DND-41 (cell line): ENCODE measurements around the gene NR3C1.

Experiments used
- ATAC-seq: fragments of 200-7000 bp; cut with Tn5 transposase; 3 replicates; pipeline ENCODE4 v1.9.1; 2021; ENCODE audit warnings: low read depth; ENCODE audit not compliant: insufficient read depth
- DNase-seq: peaks from one replicate; pipeline ENCODE4 v3.0.0-alpha.2; 2020
- H2AFZ ChIP-seq: 2 replicates; pipeline ENCODE4 v1.6.0; 2012; ENCODE audit warnings: low read depth, low read length
- H3K27ac ChIP-seq: 2 replicates; pipeline ENCODE4 v1.5.1; 2012; ENCODE audit warnings: low read length, inconsistent platforms
- H3K27me3 ChIP-seq: fragments of 200-600 bp; sonication (generic); 2 replicates; pipeline ENCODE4 v1.6.0; 2012; ENCODE audit warnings: low read length, mild to moderate bottlenecking, inconsistent platforms; ENCODE audit not compliant: insufficient read depth, poor library complexity
- H3K36me3 ChIP-seq: 2 replicates; pipeline ENCODE4 v1.5.1; 2012; ENCODE audit warnings: low read length, inconsistent platforms; ENCODE audit not compliant: insufficient read depth
- H3K4me1 ChIP-seq: 2 replicates; pipeline ENCODE4 v1.5.1; 2012; ENCODE audit warnings: mild to moderate bottlenecking, low read length; ENCODE audit not compliant: insufficient read depth
- H3K4me2 ChIP-seq: 2 replicates; pipeline ENCODE4 v1.6.0; 2012; ENCODE audit warnings: mild to moderate bottlenecking, moderate library complexity, low read length, inconsistent platforms; ENCODE audit not compliant: insufficient read depth
- H3K4me3 ChIP-seq, 2 experiments: fragments of 200-600 bp in 1 of 2; shearing (Covaris generic) in 1 of 2; 2 replicates each; pipeline ENCODE4 v1.5.1; 2012 to 2016; ENCODE audit warnings: inconsistent platforms in 2 of 2, low read length in 2 of 2, mild to moderate bottlenecking in 2 of 2, low read depth in 1 of 2, moderate library complexity in 1 of 2
- H3K79me2 ChIP-seq: 2 replicates; pipeline ENCODE4 v1.6.0; 2012; ENCODE audit warnings: low read length, inconsistent platforms; ENCODE audit not compliant: insufficient read depth
- H3K9ac ChIP-seq: 2 replicates; pipeline ENCODE4 v1.6.0; 2012; ENCODE audit warnings: low read depth, mild to moderate bottlenecking, inconsistent platforms, low read length, moderate library complexity
- H3K9me3 ChIP-seq: 2 replicates; pipeline ENCODE4 v1.5.1; 2012; ENCODE audit warnings: low read length, moderate library complexity, mild to moderate bottlenecking, inconsistent platforms; ENCODE audit not compliant: insufficient read depth, severe bottlenecking
- H4K20me1 ChIP-seq: 2 replicates; pipeline ENCODE4 v1.6.0; 2012; ENCODE audit warnings: low read length; ENCODE audit not compliant: insufficient read depth
- CTCF ChIP-seq: IDR thresholded peaks from 2 replicates; pipeline ENCODE4 v1.5.1; 2012; ENCODE audit warnings: borderline replicate concordance, low read length, moderate library complexity, mild to moderate bottlenecking; ENCODE audit not compliant: poor library complexity, severe bottlenecking; ENCODE audit errors: extremely low read depth
- EZH2 ChIP-seq: IDR thresholded peaks from 3 replicates; pipeline ENCODE4 v1.6.1; 2012; ENCODE audit warnings: borderline replicate concordance, low read depth, mild to moderate bottlenecking, moderate library complexity, low read length, inconsistent platforms; ENCODE audit not compliant: severe bottlenecking

Gene NR3C1

DNA sequence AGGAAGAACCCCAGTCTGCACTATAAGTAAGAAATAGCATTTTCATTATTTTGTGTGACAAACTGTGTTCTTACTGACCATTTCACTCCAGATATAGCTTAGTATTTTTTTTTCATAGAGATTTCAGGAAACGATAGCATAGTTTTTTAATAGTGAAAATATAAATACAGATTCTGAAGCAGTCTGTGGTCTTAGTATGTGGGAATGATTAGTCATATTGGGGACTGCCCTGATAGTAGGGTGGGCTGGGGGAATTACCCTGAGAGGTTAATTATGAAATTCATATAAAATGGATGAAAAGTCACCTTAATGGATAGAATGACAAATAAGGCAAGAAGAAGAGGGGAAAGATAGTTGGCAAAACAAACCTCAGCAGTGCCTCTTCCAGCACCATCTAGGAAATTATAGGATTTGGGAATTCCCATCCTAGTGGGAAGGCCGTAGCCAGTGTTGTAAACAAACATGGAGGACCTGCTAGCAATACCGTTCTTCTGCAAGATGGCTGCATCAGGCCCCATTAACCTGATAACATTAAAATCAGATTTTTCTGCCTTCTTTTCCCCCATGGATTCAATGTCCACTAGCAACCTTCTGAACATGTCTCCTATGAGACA, 23.7 kb upstream of the NR3C1 start:
- H3K9ac ChIP-seq = no peak overlapping the region
- DNase-seq (no peak), ATAC-seq (no peak)
- H3K4me2 ChIP-seq = no peak overlapping the region
- H3K79me2 ChIP-seq = peaks cover 94% of the 10 kb centered on the region
- H3K27ac ChIP-seq = no peak overlapping the region
- H3K4me1 ChIP-seq = peaks cover 34% of the 10 kb centered on the region
- no peaks in the 10 kb centered on the region for H3K9me3 ChIP-seq
- H3K4me3 ChIP-seq = no peak overlapping the region
- H2AFZ ChIP-seq = no peak overlapping the region
- no peaks in the 10 kb centered on the region for H3K27me3 ChIP-seq
- TF ChIP-seq CTCF = no peak
- no peak for TF ChIP-seq EZH2
- H3K36me3 ChIP-seq = peaks cover 22% of the 10 kb centered on the region
- no peaks in the 10 kb centered on the region for H4K20me1 ChIP-seq

DNA sequence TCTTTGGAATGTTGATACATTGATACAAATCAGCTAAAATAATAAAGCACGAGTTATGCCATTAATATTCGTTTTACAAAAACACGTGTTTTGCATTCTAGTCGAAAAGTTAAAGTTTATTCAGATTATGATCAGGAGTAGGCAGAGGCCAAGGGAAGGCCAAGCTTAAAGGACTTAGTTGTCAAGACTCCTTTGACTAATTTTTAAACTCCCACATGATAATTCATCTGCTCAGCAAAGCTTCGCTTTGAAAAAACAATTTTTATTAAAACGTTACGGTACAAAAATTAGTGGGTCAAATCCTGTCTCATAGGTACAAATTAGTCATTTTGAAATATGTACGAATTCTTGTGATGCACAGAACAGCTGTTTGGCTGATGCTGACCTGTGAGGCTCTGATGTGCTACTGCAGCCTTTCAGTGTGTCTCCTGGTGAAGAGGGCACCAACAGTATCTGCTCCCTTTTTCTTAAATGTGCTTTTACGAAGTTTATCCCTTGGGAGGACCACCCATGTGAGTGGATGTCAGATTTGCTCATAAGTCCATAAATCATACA, 23.0 kb upstream of the NR3C1 start:
- DNase-seq = no peak
- H3K79me2 ChIP-seq = peaks cover 94% of the 10 kb centered on the region
- no peak overlapping the region for H3K27ac ChIP-seq
- TF ChIP-seq CTCF (no peak), EZH2 (no peak)
- peaks cover 17% of the 10 kb centered on the region for H3K36me3 ChIP-seq
- H3K27me3 ChIP-seq = no peaks in the 10 kb centered on the region
- H3K4me3 ChIP-seq = no peak overlapping the region
- no peak overlapping the region for H3K4me2 ChIP-seq
- H3K9me3 ChIP-seq = no peaks in the 10 kb centered on the region
- no peak overlapping the region for H2AFZ ChIP-seq
- no peak for ATAC-seq
- H4K20me1 ChIP-seq = no peaks in the 10 kb centered on the region
- peaks cover 26% of the 10 kb centered on the region for H3K4me1 ChIP-seq
- no peak overlapping the region for H3K9ac ChIP-seq

GRCh38 chr5:143425835-143426234, 22.3 kb upstream of the NR3C1 start:
- H2AFZ ChIP-seq = no peak overlapping the region
- peaks cover 94% of the 10 kb centered on the region for H3K79me2 ChIP-seq
- ATAC-seq (no peak), DNase-seq (no peak)
- no peaks in the 10 kb centered on the region for H4K20me1 ChIP-seq
- no peak overlapping the region for H3K9ac ChIP-seq
- TF ChIP-seq EZH2 (no peak), CTCF (no peak)
- H3K4me3 ChIP-seq = no peak overlapping the region
- H3K36me3 ChIP-seq = peaks cover 15% of the 10 kb centered on the region
- no peak overlapping the region for H3K27ac ChIP-seq
- no peaks in the 10 kb centered on the region for H3K27me3 ChIP-seq
- H3K4me2 ChIP-seq = no peak overlapping the region
- no peaks in the 10 kb centered on the region for H3K9me3 ChIP-seq
- H3K4me1 ChIP-seq = peaks cover 20% of the 10 kb centered on the region
